ENCODE measurements around the gene SLC16A2.

SLC16A2 gene

GRCh38 chrX:74536832-74537371, 115.6 kb downstream of the SLC16A2 start:
- TF ChIP-seq ZNF565 (CRISPR knock-in tag; conservative IDR thresholded peaks at IDR 0.05; ENCODE audit: low read depth) (no peak), ESRRG (CRISPR knock-in tag; IDR thresholded peaks at IDR 0.05) (no peak), ZFP30 (CRISPR knock-in tag; IDR thresholded peaks at IDR 0.05) (no peak), ARNTL (CRISPR knock-in tag; IDR thresholded peaks at IDR 0.05; ENCODE audit: borderline replicate concordance, low read depth) (no peak), TCF4 (CRISPR knock-in tag; IDR thresholded peaks at IDR 0.05; ENCODE audit: borderline replicate concordance) (no peak), GLIS3 (CRISPR knock-in tag; IDR thresholded peaks at IDR 0.05) (no peak)
- peak; percentile 48 for ATAC-seq

GRCh38 chrX:74540635-74541249, 119.4 kb downstream of the SLC16A2 start:
- TF ChIP-seq CREB5 (CRISPR knock-in tag; IDR thresholded peaks at IDR 0.05; ENCODE audit: low read depth) (no peak), RARB (CRISPR knock-in tag; IDR thresholded peaks at IDR 0.05) (no peak), PPARA (CRISPR knock-in tag; IDR thresholded peaks at IDR 0.05; ENCODE audit: borderline replicate concordance) (no peak), ARNTL (CRISPR knock-in tag; IDR thresholded peaks at IDR 0.05; ENCODE audit: borderline replicate concordance, low read depth) (no peak), ISL1 (CRISPR knock-in tag; IDR thresholded peaks at IDR 0.05) (no peak), TCF4 (CRISPR knock-in tag; IDR thresholded peaks at IDR 0.05; ENCODE audit: borderline replicate concordance) (no peak), OSR1 (CRISPR knock-in tag; IDR thresholded peaks at IDR 0.05) (no peak), ZFP30 (CRISPR knock-in tag; IDR thresholded peaks at IDR 0.05) (no peak), CSRNP3 (CRISPR knock-in tag; IDR thresholded peaks at IDR 0.05) (no peak), ESRRG (CRISPR knock-in tag; IDR thresholded peaks at IDR 0.05) (no peak), ZNF565 (CRISPR knock-in tag; conservative IDR thresholded peaks at IDR 0.05; ENCODE audit: low read depth) (no peak), BACH2 (CRISPR knock-in tag; IDR thresholded peaks at IDR 0.05; ENCODE audit: borderline replicate concordance) (no peak), ZC3H10 (CRISPR knock-in tag; IDR thresholded peaks at IDR 0.05) (no peak), TOX (CRISPR knock-in tag; IDR thresholded peaks at IDR 0.05; ENCODE audit: borderline replicate concordance) (no peak)
- ATAC-seq: no peak

GRCh38 chrX:74545880-74546523, 124.7 kb downstream of the SLC16A2 start:
- TF ChIP-seq TSHZ2 (CRISPR knock-in tag; IDR thresholded peaks at IDR 0.05) (no peak), ZFP30 (CRISPR knock-in tag; IDR thresholded peaks at IDR 0.05) (no peak), CSRNP3 (CRISPR knock-in tag; IDR thresholded peaks at IDR 0.05) (no peak), GLIS3 (CRISPR knock-in tag; IDR thresholded peaks at IDR 0.05) (no peak), PATZ1 (CRISPR knock-in tag; IDR thresholded peaks at IDR 0.05; ENCODE audit: borderline replicate concordance) (no peak)
- no peak for ATAC-seq

All from SK-N-SH treated with all-trans-retinoic acid at 6 μM for 48 hours (cell line).